GM19239 (cell line): Measurements from ENCODE around the gene KRCC1.

Experiments used
- DNase-seq: peaks from one replicate; pipeline ENCODE4 v3.0.0; 2011; ENCODE audit warnings: low spot score; ENCODE audit not compliant: insufficient read length
- FAIRE-seq: peaks from 2 replicates; lab custom pipeline; 2011; peaks lifted over from hg19 to GRCh38; lab: Jason Lieb, UNC

Gene KRCC1

GRCh38 chr2:88078643-88079172, 23.1 kb upstream of the KRCC1 start:
- FAIRE-seq (no peak), DNase-seq (no peak)

GRCh38 chr2:88077080-88077479, 21.5 kb upstream of the KRCC1 start:
- FAIRE-seq (no peak), DNase-seq (no peak)

GRCh38 chr2:88074854-88075292, 19.3 kb upstream of the KRCC1 start:
- DNase-seq, result no peak
- no peak for FAIRE-seq

- DNase-seq (no peak), FAIRE-seq (no peak)
These were observed 18.6 kb upstream of the KRCC1 start for GRCh38 chr2:88074150-88074549.

GRCh38 chr2:88071365-88071764, 15.8 kb upstream of the KRCC1 start:
- DNase-seq (no peak), FAIRE-seq (no peak)

- no peak for DNase-seq
- FAIRE-seq, result no peak
These were observed 14.5 kb upstream of the KRCC1 start for GRCh38 chr2:88070055-88070454.

- DNase-seq (no peak), FAIRE-seq (no peak)
These were observed 13.5 kb upstream of the KRCC1 start for GRCh38 chr2:88069117-88069516.

GRCh38 chr2:88068044-88068443, 12.5 kb upstream of the KRCC1 start:
- FAIRE-seq (no peak), DNase-seq (no peak)

GRCh38 chr2:88067598-88067997, 12.0 kb upstream of the KRCC1 start, which contains the start of gene SMYD1:
SMYD1 (plus strand) TSS chr2:88067825; CDS start chr2:88067865, 40 bp downstream.
- no peak for DNase-seq
- no peak for FAIRE-seq

GRCh38 chr2:88067189-88067588, 11.6 kb upstream of the KRCC1 start:
- DNase-seq, result no peak
- no peak for FAIRE-seq

GRCh38 chr2:88066543-88066942, 11.0 kb upstream of the KRCC1 start:
- FAIRE-seq, result no peak
- no peak for DNase-seq

- DNase-seq, result no peak
- no peak for FAIRE-seq
These were observed 5.7 kb upstream of the KRCC1 start for GRCh38 chr2:88061295-88061694.

- FAIRE-seq, result no peak
These were observed 5.3 kb upstream of the KRCC1 start for GRCh38 chr2:88060907-88061275.

GRCh38 chr2:88059979-88060906, 4.7 kb upstream of the KRCC1 start:
- FAIRE-seq (peak; percentile 71), DNase-seq (peak; percentile 56)

More at GRCh38 chr2:88060907-88061275, 5.3 kb upstream of the KRCC1 start:
- no peak for DNase-seq

- FAIRE-seq, result no peak
- DNase-seq, result no peak
These were observed 2.6 kb upstream of the KRCC1 start for GRCh38 chr2:88058191-88058590.

GRCh38 chr2:88057437-88057844, 1.9 kb upstream of the KRCC1 start:
- DNase-seq (no peak), FAIRE-seq (no peak)

- DNase-seq (no peak), FAIRE-seq (no peak)
These were observed 707 bp downstream of the KRCC1 start for GRCh38 chr2:88054782-88055370.

- FAIRE-seq (no peak), DNase-seq (no peak)
These were observed 1.4 kb downstream of the KRCC1 start for GRCh38 chr2:88053934-88054781.

- DNase-seq, result no peak
These were observed 2.3 kb downstream of the KRCC1 start for GRCh38 chr2:88053296-88053695.

GRCh38 chr2:88051792-88052191, 3.8 kb downstream of the KRCC1 start:
- no peak for FAIRE-seq
- DNase-seq, result no peak

More at GRCh38 chr2:88053296-88053695, 2.3 kb downstream of the KRCC1 start:
- FAIRE-seq, result no peak
